Prostate gland (tissue), 2 donors: ENCODE data around the gene STBD1. TPM values are rescaled to one million over a fixed set of nuclear protein-coding genes. Genes with fewer than 3 reads are reported as not detected.
A peak's percentile ranks its signal among the peaks of the same experiment; 100 is the strongest.

Experiments
- DNase-seq: peaks from one replicate; pipeline ENCODE4 v3.0.0-alpha.2; 2019; ENCODE audit warnings: low spot score
- H3K27ac ChIP-seq, 2 donors: fragments of 200-600 bp; sonication (generic); 2 replicates each; pipeline ENCODE4 v1.5.1; 2017 to 2019
- H3K27me3 ChIP-seq: fragments of 200-600 bp; sonication (generic); replicated peaks from 2 replicates; pipeline ENCODE4 v1.5.1; 2019; ENCODE audit not compliant: insufficient read depth
- H3K36me3 ChIP-seq, 2 donors: fragments of 200-600 bp; sonication (generic); 1 replicate in 1 of 2; 2 replicates in 1 of 2; pipeline versions ENCODE4 v1.5.1 to v1.8.1; 2017 to 2019
- H3K4me1 ChIP-seq: fragments of 200-600 bp; sonication (generic); replicated peaks from 2 replicates; pipeline ENCODE4 v1.5.1; 2019
- H3K4me3 ChIP-seq, 2 donors: fragments of 200-600 bp; sonication (generic); 2 replicates each; pipeline ENCODE4 v1.5.1; 2017 to 2019
- H3K9me3 ChIP-seq: fragments of 200-600 bp; sonication (generic); 2 replicates; pipeline ENCODE4 v1.5.1; 2017
- POLR2A ChIP-seq: fragments of 450-650 bp; IDR thresholded peaks from one replicate; pipeline ENCODE4 v1.6.1; 2016; ENCODE audit warnings: antibody characterized with exemption, mild to moderate bottlenecking
- POLR2AphosphoS5 ChIP-seq: sonication (generic); formaldehyde crosslinking; IDR thresholded peaks from one replicate; pipeline ENCODE4 v1.6.1; 2017; ENCODE audit warnings: antibody characterized with exemption
- WGBS: methylation state at CpG from one replicate; pipeline ENCODE4 v1.1.5; 2018; 5-methylcytosine and 5-hydroxymethylcytosine counted together
- intact Hi-C: fragments of 100-400 bp; cut with DNase I; formaldehyde crosslinking; loops from one replicate; pipeline ENCODE4 v1.14.2; 2022
- total RNA-seq, 2 donors: library from RNA; depleted of rRNA; stranded (reverse); fragments of >200 nt; gene quantifications; one replicate each; pipeline ENCODE4 v1.1.0, GENCODE V29; 2016
- TF ChIP-seq, protein P1 (sequence below), 4 experiments: fragments of 200-600 bp in 2 of 4; fragments of 450-650 bp in 2 of 4; sonication (generic) in 2 of 4; IDR thresholded peaks; 1 replicate in 3 of 4; 2 replicates in 1 of 4; pipeline ENCODE4 v1.5.1; 2016 to 2019; ENCODE audit warnings: antibody characterized with exemption in 4 of 4, mild to moderate bottlenecking in 2 of 4, moderate library complexity in 2 of 4

Gene STBD1
- total RNA-seq, 2 donors from 2014 or later: 2.4 to 7.1 TPM

DNA sequence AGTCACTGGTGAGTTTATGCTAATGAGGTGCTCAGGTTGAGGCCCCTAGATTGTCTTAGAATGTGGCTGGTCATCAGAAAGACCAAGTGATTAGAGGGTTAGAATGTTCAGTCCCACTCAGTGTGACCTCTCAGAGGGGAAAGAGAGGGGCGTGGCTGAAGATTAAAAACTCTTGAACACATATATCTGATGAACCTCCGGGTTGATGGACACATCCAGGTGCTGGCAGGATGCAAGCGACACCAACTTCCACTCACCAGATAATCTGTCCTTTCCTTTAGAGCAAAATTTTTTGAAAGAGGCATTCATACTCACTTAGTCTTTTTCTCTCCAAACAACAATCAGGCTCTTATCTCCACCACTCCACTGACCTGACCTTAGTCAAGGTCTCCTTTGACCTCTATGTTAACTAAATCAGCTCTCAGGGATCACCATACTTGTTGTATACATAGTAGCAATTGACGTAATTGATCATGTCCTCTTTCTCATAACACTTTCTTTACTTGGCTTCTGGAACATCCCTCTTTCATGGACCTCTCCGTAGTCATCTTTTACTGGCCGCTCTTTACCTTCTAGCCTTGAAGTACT, 40.8 kb upstream of the STBD1 start:
- Histone ChIP-seq H3K4me3 (no peak overlapping the region), H3K27me3 (no peaks in the 10 kb centered on the region), H3K9me3 (no peaks in the 10 kb centered on the region), H3K36me3 (no peaks in the 10 kb centered on the region), H3K4me1 (no peaks in the 10 kb centered on the region), H3K27ac (no peak overlapping the region)
- no peak for DNase-seq
- no peak for TF ChIP-seq POLR2AphosphoS5
- TF ChIP-seq, protein P1, sequence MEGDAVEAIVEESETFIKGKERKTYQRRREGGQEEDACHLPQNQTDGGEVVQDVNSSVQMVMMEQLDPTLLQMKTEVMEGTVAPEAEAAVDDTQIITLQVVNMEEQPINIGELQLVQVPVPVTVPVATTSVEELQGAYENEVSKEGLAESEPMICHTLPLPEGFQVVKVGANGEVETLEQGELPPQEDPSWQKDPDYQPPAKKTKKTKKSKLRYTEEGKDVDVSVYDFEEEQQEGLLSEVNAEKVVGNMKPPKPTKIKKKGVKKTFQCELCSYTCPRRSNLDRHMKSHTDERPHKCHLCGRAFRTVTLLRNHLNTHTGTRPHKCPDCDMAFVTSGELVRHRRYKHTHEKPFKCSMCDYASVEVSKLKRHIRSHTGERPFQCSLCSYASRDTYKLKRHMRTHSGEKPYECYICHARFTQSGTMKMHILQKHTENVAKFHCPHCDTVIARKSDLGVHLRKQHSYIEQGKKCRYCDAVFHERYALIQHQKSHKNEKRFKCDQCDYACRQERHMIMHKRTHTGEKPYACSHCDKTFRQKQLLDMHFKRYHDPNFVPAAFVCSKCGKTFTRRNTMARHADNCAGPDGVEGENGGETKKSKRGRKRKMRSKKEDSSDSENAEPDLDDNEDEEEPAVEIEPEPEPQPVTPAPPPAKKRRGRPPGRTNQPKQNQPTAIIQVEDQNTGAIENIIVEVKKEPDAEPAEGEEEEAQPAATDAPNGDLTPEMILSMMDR (IDR thresholded peaks at IDR 0.05): no peak
- no peak for TF ChIP-seq POLR2A
- WGBS: 90% methylated on average over 6 of the region's 6 CpGs
- intact Hi-C loops: no loop called here

DNA sequence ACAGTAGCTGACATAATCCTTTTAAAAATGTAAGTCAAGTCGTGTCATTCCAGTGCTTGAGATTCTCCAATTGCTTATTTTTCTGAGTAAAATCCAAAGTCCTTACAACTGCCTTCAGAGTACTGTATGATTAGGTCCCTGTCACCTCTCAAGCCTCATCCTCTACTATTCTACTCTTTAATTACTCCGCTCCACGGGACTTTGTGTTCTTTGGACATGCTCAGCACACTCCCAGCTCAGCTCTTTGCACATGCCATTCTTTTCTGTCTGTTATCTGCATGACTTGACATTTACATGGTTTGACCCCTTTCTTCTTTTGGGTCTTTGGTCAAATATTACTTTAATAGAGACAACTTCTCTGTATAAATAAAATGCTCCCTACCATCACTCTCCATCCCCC, 39.9 kb upstream of the STBD1 start:
- DNase-seq: no peak
- no peak overlapping the region for H3K27ac ChIP-seq
- TF ChIP-seq, protein P1 (IDR thresholded peaks at IDR 0.05): no peak
- no peak for TF ChIP-seq POLR2A
- TF ChIP-seq POLR2AphosphoS5: no peak
- no peak overlapping the region for H3K4me3 ChIP-seq
- H3K9me3 ChIP-seq: no peaks in the 10 kb centered on the region
- H3K27me3 ChIP-seq: no peaks in the 10 kb centered on the region
- 60% methylated on average over 3 of the region's 3 CpGs for WGBS
- H3K4me1 ChIP-seq: no peaks in the 10 kb centered on the region
- intact Hi-C loops: no loop called here
- no peaks in the 10 kb centered on the region for H3K36me3 ChIP-seq

DNA sequence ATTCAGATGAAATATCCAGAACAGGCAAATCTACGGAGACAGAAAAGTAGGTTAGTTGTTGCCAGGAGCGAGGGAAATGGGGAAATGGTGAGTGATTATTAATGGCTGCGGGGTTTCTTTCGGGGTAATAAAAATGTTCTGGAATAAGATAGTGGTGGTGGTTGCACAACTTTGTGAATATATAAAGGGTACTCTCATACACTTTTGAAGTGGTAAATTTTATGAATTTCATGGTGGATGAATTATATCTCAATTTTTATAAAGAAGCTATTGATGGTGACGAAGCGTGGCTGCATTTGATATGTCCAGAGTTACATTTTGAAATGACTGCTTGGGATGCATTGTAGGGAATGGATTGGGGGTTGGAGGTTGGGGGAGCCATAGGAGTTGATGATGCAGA, 38.7 kb upstream of the STBD1 start:
- DNase-seq: no peak
- TF ChIP-seq, protein P1 (IDR thresholded peaks at IDR 0.05): no peak
- TF ChIP-seq POLR2A (no peak), POLR2AphosphoS5 (no peak)
- no peaks in the 10 kb centered on the region for H3K9me3 ChIP-seq
- no peaks in the 10 kb centered on the region for H3K4me1 ChIP-seq
- no peak overlapping the region for H3K27ac ChIP-seq
- no peak overlapping the region for H3K4me3 ChIP-seq
- no peaks in the 10 kb centered on the region for H3K36me3 ChIP-seq
- intact Hi-C loops: no loop called here
- WGBS: 96% methylated on average over 6 of the region's 6 CpGs
- no peaks in the 10 kb centered on the region for H3K27me3 ChIP-seq

DNA sequence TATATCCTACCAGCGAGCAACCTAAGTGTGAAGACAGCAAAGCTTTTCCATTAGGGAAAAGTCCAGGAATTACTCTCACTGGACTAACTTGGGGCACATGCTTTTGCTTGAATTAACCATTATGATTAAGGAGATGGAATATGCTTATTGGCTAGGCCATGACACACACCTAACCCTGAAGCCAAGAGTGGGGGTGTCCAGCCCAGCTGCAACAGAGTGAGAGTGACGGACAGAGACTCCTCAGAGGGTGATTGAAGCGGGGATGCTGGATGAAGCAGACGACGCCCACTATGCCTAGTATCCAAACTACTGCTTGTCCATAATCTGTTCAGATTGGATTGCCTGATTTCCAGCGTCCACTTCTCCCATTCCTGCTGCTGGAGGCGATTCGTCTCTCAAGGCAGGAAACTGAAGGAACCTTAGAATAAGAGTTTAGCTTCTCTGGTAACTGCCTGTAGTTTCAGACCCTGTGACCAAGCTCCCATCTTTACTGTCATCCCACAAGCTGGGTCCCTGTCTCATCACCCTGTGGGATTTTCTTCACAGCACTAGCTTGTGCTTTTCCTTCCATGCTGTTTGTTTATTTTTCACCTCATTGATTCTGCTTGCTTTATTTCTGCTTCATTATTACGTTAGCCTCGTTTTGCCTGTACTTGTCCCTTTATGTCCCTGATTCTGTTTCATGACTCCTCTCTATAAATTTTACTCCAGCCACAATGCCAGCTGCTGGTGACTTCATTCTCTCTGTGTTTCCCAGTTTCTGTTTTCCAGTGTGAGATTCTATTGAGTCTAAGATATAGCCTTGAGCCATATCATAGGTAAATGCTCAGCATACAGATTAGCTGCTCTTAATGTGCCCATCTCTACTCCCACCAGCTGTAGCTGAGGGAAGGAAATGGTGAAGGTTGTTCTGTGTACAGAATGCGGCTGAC, 36.0 kb upstream of the STBD1 start:
- Histone ChIP-seq H3K4me3 (no peak overlapping the region), H3K9me3 (no peaks in the 10 kb centered on the region), H3K27ac (peak overlapping the region in 1 of 2 donors; percentile 42), H3K4me1 (no peaks in the 10 kb centered on the region), H3K36me3 (no peaks in the 10 kb centered on the region), H3K27me3 (no peaks in the 10 kb centered on the region)
- TF ChIP-seq, protein P1 (IDR thresholded peaks at IDR 0.05): no peak
- peak; percentile 53 for TF ChIP-seq POLR2AphosphoS5
- no peak for TF ChIP-seq POLR2A
- intact Hi-C loops: no loop called here
- 60% methylated on average over 11 of the region's 11 CpGs for WGBS
- peak; percentile 19 for DNase-seq
